Placental epithelial cell (primary cell): ENCODE data around the gene CMYA5. TPM values are rescaled to one million over a fixed set of nuclear protein-coding genes. Genes with fewer than 3 reads are reported as not detected.

ENCODE experiments used
- small RNA-seq: library from RNA; depleted of rRNA; stranded (forward); fragments of <200 nt; gene quantifications from one replicate; pipeline ENCODE3, GENCODE V24; 2012
- total RNA-seq: library from RNA; depleted of rRNA; stranded (reverse); fragments of >200 nt; gene quantifications from 2 replicates; pipeline ENCODE4 v1.2.3, GENCODE V29; 2012

Gene CMYA5
- total RNA-seq, result 1.1 and 2.0 TPM in 2 replicates

GRCh38 chr5:79689541-79690466, at the start of gene CMYA5:
Gene CMYA5 (plus strand): TSS chr5:79689836. CDS start chr5:79689908, 72 bp downstream.

Small RNAs within 50 kb of the gene (small RNA-seq; reads per million reads assigned to genes)
- gene AC008496.1, result not detected

Other genes starting within 250 kb of the CMYA5 start
- 7.7 and 9.0 TPM in 2 replicates for gene HOMER1, start 175.7 kb upstream of the CMYA5 start, total RNA-seq
- gene TENT2, start 77.4 kb upstream of the CMYA5 start, total RNA-seq, result 51.2 and 56.5 TPM in 2 replicates